Panc1 (cell line): ENCODE results near the gene TMOD2.
"Not testable (repeated sequence)": the region's sequence is repeated elsewhere in the genome, so short reads cannot be mapped to it uniquely, and the experiment has no call there.

Source experiments
- POLR2AphosphoS5 ChIP-seq: IDR thresholded peaks from 2 replicates; pipeline ENCODE4 v1.6.1; 2012; ENCODE audit warnings: mild to moderate bottlenecking, low read depth, low read length, moderate library complexity
- SIN3A ChIP-seq: IDR thresholded peaks from 2 replicates; pipeline ENCODE4 v1.6.1; 2012; ENCODE audit warnings: low read depth, mild to moderate bottlenecking, low read length, moderate library complexity, borderline replicate concordance; ENCODE audit not compliant: insufficient read depth
- TF ChIP-seq, protein P1 (sequence below), 2 experiments: IDR thresholded peaks; 2 replicates each; pipeline ENCODE4 v1.6.1; 2011 to 2012; ENCODE audit warnings: low read depth in 2 of 2, control low read depth in 1 of 2, low read length in 1 of 2, mild to moderate bottlenecking in 1 of 2, moderate library complexity in 1 of 2; ENCODE audit not compliant: insufficient read depth in 1 of 2
- TF ChIP-seq, protein P2 (sequence below): fragments of 450-650 bp; IDR thresholded peaks from 2 replicates; pipeline ENCODE4 v1.5.1; 2017; ENCODE audit warnings: mild to moderate bottlenecking

DNA sequence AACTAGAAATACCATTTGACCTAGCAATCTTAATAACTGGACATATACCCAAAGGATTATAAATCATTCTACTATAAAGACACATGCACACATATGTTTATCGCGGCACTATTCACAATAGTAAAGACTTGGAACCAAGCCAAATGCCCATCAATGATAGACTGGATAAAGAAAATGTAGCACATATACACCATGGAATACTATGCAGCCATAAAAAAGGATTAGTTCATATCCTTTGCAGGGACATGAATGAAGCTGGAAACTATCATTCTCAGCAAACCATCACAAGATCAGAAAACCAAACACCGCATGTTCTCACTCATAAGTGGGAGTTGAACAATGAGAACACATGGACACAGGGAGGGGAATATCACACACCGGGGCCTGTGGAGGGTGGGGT lies 41.1 kb downstream of the TMOD2 start:
- TF ChIP-seq POLR2AphosphoS5, SIN3A: not testable (repeated sequence)
- TF ChIP-seq, protein P1, sequence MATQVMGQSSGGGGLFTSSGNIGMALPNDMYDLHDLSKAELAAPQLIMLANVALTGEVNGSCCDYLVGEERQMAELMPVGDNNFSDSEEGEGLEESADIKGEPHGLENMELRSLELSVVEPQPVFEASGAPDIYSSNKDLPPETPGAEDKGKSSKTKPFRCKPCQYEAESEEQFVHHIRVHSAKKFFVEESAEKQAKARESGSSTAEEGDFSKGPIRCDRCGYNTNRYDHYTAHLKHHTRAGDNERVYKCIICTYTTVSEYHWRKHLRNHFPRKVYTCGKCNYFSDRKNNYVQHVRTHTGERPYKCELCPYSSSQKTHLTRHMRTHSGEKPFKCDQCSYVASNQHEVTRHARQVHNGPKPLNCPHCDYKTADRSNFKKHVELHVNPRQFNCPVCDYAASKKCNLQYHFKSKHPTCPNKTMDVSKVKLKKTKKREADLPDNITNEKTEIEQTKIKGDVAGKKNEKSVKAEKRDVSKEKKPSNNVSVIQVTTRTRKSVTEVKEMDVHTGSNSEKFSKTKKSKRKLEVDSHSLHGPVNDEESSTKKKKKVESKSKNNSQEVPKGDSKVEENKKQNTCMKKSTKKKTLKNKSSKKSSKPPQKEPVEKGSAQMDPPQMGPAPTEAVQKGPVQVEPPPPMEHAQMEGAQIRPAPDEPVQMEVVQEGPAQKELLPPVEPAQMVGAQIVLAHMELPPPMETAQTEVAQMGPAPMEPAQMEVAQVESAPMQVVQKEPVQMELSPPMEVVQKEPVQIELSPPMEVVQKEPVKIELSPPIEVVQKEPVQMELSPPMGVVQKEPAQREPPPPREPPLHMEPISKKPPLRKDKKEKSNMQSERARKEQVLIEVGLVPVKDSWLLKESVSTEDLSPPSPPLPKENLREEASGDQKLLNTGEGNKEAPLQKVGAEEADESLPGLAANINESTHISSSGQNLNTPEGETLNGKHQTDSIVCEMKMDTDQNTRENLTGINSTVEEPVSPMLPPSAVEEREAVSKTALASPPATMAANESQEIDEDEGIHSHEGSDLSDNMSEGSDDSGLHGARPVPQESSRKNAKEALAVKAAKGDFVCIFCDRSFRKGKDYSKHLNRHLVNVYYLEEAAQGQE (IDR thresholded peaks at IDR 0.05; ENCODE audit: insufficient read depth in 1 of 2, low read depth in 2 of 2, low read length in 1 of 2), result not testable (repeated sequence)
- TF ChIP-seq, protein P2, sequence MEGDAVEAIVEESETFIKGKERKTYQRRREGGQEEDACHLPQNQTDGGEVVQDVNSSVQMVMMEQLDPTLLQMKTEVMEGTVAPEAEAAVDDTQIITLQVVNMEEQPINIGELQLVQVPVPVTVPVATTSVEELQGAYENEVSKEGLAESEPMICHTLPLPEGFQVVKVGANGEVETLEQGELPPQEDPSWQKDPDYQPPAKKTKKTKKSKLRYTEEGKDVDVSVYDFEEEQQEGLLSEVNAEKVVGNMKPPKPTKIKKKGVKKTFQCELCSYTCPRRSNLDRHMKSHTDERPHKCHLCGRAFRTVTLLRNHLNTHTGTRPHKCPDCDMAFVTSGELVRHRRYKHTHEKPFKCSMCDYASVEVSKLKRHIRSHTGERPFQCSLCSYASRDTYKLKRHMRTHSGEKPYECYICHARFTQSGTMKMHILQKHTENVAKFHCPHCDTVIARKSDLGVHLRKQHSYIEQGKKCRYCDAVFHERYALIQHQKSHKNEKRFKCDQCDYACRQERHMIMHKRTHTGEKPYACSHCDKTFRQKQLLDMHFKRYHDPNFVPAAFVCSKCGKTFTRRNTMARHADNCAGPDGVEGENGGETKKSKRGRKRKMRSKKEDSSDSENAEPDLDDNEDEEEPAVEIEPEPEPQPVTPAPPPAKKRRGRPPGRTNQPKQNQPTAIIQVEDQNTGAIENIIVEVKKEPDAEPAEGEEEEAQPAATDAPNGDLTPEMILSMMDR, result not testable (repeated sequence)
